PC-9 (cell line): ENCODE results near the gene NDUFS7.

Source experiments
- EZH2 ChIP-seq: fragments of 200-600 bp; sonication (generic); IDR thresholded peaks from 2 replicates; pipeline ENCODE4 v1.8.0; 2017; ENCODE audit warnings: antibody characterized with exemption, low read depth
- TF ChIP-seq, protein P1 (sequence below): fragments of 200-600 bp; sonication (generic); conservative IDR thresholded peaks from 2 replicates; pipeline ENCODE4 v1.6.1; 2017; ENCODE audit warnings: mixed run types, antibody characterized with exemption, mild to moderate bottlenecking, moderate library complexity

DNA sequence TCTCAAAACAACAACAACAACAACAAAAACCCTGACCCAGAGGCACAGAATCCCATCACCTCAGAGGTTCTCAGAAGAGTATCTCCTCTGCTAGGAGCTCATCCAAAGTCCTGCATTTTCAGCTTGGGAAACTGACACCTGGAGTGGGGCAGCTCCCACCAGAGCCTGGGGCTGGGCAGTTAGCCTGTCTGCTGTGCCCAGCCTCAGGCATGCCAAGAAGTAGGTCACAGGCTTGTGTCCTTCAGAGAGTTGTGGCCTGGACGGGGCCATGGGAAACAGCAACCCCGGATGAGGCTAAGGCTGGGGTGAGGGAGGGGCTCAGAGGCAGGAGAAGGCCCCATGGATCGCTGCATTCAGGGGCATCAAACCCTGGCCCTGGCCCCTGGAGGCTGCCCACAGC, 2.1 kb downstream of the NDUFS7 start:
- TF ChIP-seq, protein P1, sequence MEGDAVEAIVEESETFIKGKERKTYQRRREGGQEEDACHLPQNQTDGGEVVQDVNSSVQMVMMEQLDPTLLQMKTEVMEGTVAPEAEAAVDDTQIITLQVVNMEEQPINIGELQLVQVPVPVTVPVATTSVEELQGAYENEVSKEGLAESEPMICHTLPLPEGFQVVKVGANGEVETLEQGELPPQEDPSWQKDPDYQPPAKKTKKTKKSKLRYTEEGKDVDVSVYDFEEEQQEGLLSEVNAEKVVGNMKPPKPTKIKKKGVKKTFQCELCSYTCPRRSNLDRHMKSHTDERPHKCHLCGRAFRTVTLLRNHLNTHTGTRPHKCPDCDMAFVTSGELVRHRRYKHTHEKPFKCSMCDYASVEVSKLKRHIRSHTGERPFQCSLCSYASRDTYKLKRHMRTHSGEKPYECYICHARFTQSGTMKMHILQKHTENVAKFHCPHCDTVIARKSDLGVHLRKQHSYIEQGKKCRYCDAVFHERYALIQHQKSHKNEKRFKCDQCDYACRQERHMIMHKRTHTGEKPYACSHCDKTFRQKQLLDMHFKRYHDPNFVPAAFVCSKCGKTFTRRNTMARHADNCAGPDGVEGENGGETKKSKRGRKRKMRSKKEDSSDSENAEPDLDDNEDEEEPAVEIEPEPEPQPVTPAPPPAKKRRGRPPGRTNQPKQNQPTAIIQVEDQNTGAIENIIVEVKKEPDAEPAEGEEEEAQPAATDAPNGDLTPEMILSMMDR = no peak
- TF ChIP-seq EZH2 = no peak
